H9 (cell line): ENCODE results near the gene C1orf122. TPM values are rescaled to one million over a fixed set of nuclear protein-coding genes. Genes with fewer than 3 reads are reported as not detected.
"Not testable (repeated sequence)": the region's sequence is repeated elsewhere in the genome, so short reads cannot be mapped to it uniquely, and the experiment has no call there.

Source experiments
- DNase-seq: peaks from one replicate; pipeline ENCODE4 v3.0.0-alpha.2; 2017
- H2AFZ ChIP-seq: one replicate; pipeline ENCODE4 v1.6.1; 2013; ENCODE audit warnings: mild to moderate bottlenecking, low read length, control low read depth, moderate library complexity
- H2AK5ac ChIP-seq: 2 replicates; pipeline ENCODE4 v1.6.1; 2013; ENCODE audit warnings: low read length, control low read depth, mixed read lengths; ENCODE audit not compliant: insufficient read length
- H2BK120ac ChIP-seq: one replicate; pipeline ENCODE4 v1.6.1; 2013; ENCODE audit warnings: low read depth, mild to moderate bottlenecking, low read length, control low read depth, inconsistent platforms; ENCODE audit not compliant: poor library complexity, severe bottlenecking
- H2BK12ac ChIP-seq: 2 replicates; pipeline ENCODE4 v1.6.1; 2013; ENCODE audit warnings: low read length, control low read depth, mixed read lengths, low read depth; ENCODE audit not compliant: insufficient read length
- H2BK15ac ChIP-seq: 2 replicates; pipeline ENCODE4 v1.6.1; 2013; ENCODE audit warnings: low read depth, low read length, control low read depth
- H2BK20ac ChIP-seq: one replicate; pipeline ENCODE4 v1.6.1; 2013; ENCODE audit warnings: low read depth, mild to moderate bottlenecking, low read length, control low read depth, inconsistent platforms; ENCODE audit not compliant: poor library complexity, severe bottlenecking
- H2BK5ac ChIP-seq: 2 replicates; pipeline ENCODE4 v1.6.1; 2013; ENCODE audit warnings: low read length, control low read depth, mixed read lengths; ENCODE audit not compliant: insufficient read length
- H3K14ac ChIP-seq: 2 replicates; pipeline ENCODE4 v1.6.1; 2013; ENCODE audit warnings: low read length, control low read depth; ENCODE audit not compliant: insufficient read depth
- H3K18ac ChIP-seq: 2 replicates; pipeline ENCODE4 v1.6.1; 2013; ENCODE audit warnings: low read depth, mild to moderate bottlenecking, mixed read lengths, low read length, control low read depth; ENCODE audit not compliant: insufficient read length
- H3K23ac ChIP-seq: 2 replicates; pipeline ENCODE4 v1.6.1; 2013; ENCODE audit warnings: low read length, control low read depth, mixed read lengths, low read depth; ENCODE audit not compliant: insufficient read length
- H3K23me2 ChIP-seq: 2 replicates; pipeline ENCODE4 v1.6.1; 2013; ENCODE audit warnings: low read depth, mild to moderate bottlenecking, mixed read lengths, low read length, control low read depth; ENCODE audit not compliant: insufficient read length, poor library complexity, severe bottlenecking
- H3K27ac ChIP-seq: 2 replicates; pipeline ENCODE4 v1.5.1; 2013; ENCODE audit warnings: low read length, control low read depth, mixed read lengths, low read depth; ENCODE audit not compliant: insufficient read length
- H3K27me3 ChIP-seq: 2 replicates; pipeline ENCODE4 v1.6.1; 2013; ENCODE audit warnings: low read length, control low read depth, inconsistent platforms; ENCODE audit not compliant: insufficient read depth
- H3K4ac ChIP-seq: 2 replicates; pipeline ENCODE4 v1.6.1; 2013; ENCODE audit warnings: low read depth, mild to moderate bottlenecking, control low read depth, inconsistent platforms, low read length, moderate library complexity
- H3K4me1 ChIP-seq: 2 replicates; pipeline ENCODE4 v1.6.1; 2013; ENCODE audit warnings: low read length, control low read depth, inconsistent platforms; ENCODE audit not compliant: insufficient read depth
- H3K4me2 ChIP-seq: 2 replicates; pipeline ENCODE4 v1.6.1; 2013; ENCODE audit warnings: low read length, control low read depth, mixed read lengths; ENCODE audit not compliant: insufficient read length, insufficient read depth
- H3K56ac ChIP-seq: 2 replicates; pipeline ENCODE4 v1.6.1; 2013; ENCODE audit warnings: low read depth, mild to moderate bottlenecking, mixed read lengths, low read length, control low read depth; ENCODE audit not compliant: insufficient read length
- H3K79me1 ChIP-seq: 2 replicates; pipeline ENCODE4 v1.6.1; 2013; ENCODE audit warnings: low read depth, mild to moderate bottlenecking, moderate library complexity, low read length, control low read depth, inconsistent platforms; ENCODE audit not compliant: insufficient read depth, poor library complexity, severe bottlenecking
- H3K79me2 ChIP-seq: 2 replicates; pipeline ENCODE4 v1.6.1; 2013; ENCODE audit warnings: low read length, control low read depth, inconsistent platforms; ENCODE audit not compliant: insufficient read depth
- H3K9ac ChIP-seq: 2 replicates; pipeline ENCODE4 v1.6.1; 2013; ENCODE audit warnings: low read length, control low read depth, mixed read lengths; ENCODE audit not compliant: insufficient read length; ENCODE audit errors: extremely low read depth
- H3K9me3 ChIP-seq: one replicate; pipeline ENCODE4 v1.6.1; 2013; ENCODE audit warnings: low read depth, low read length, inconsistent platforms; ENCODE audit not compliant: control insufficient read depth
- H3T11ph ChIP-seq: one replicate; pipeline ENCODE4 v1.6.1; 2013; ENCODE audit warnings: mild to moderate bottlenecking, low read length, control low read depth, inconsistent platforms
- H4K20me1 ChIP-seq: one replicate; pipeline ENCODE4 v1.6.1; 2013; ENCODE audit not compliant: control insufficient read depth, insufficient read length, insufficient read depth
- H4K5ac ChIP-seq: 2 replicates; pipeline ENCODE4 v1.6.1; 2013; ENCODE audit warnings: low read depth, mild to moderate bottlenecking, mixed read lengths, low read length, control low read depth; ENCODE audit not compliant: insufficient read length
- H4K8ac ChIP-seq: replicated peaks from 2 replicates; pipeline ENCODE4 v1.6.1; 2013; ENCODE audit warnings: low read length, control low read depth, mixed read lengths, low read depth; ENCODE audit not compliant: insufficient read length
- H4K91ac ChIP-seq: 2 replicates; pipeline ENCODE4 v1.6.1; 2013; ENCODE audit warnings: low read depth, mild to moderate bottlenecking, moderate library complexity, mixed read lengths, low read length, control low read depth; ENCODE audit not compliant: insufficient read length
- H3K27ac Mint-ChIP-seq, 3 experiments: 2 replicates in 2 of 3; 3 replicates in 1 of 3; pipeline ENCODE4 v1.8.0; 2020 to 2021; ENCODE audit warnings: mixed read lengths in 3 of 3, mild to moderate bottlenecking in 1 of 3, moderate library complexity in 1 of 3
- H3K27me3 Mint-ChIP-seq: 2 replicates; pipeline ENCODE4 v1.8.0; 2021; ENCODE audit warnings: low read depth, mild to moderate bottlenecking, moderate library complexity, mixed read lengths
- H3K36me3 Mint-ChIP-seq, 3 experiments: 2 replicates in 2 of 3; 3 replicates in 1 of 3; pipeline ENCODE4 v1.8.0; 2020 to 2021; ENCODE audit warnings: low read depth in 3 of 3, mixed read lengths in 3 of 3; ENCODE audit not compliant: insufficient read depth in 1 of 3
- H3K4me1 Mint-ChIP-seq, 2 experiments: 2 replicates each; pipeline ENCODE4 v1.8.0; 2020; ENCODE audit warnings: mixed read lengths in 2 of 2
- H3K4me3 Mint-ChIP-seq, 2 experiments: 2 replicates in 1 of 2; 3 replicates in 1 of 2; pipeline ENCODE4 v1.8.0; 2020 to 2021; ENCODE audit warnings: mild to moderate bottlenecking in 2 of 2, mixed read lengths in 2 of 2, moderate library complexity in 1 of 2
- H3K9me3 Mint-ChIP-seq, 2 experiments: 2 replicates in 1 of 2; 3 replicates in 1 of 2; pipeline ENCODE4 v1.8.0; 2020; ENCODE audit warnings: mild to moderate bottlenecking in 2 of 2, mixed read lengths in 2 of 2, moderate library complexity in 1 of 2
- WGBS: extraction: QIAGEN DNeasy Blood & Tissue Kit; methylation state at CpG from one replicate; pipeline ENCODE4 v1.1.7; 2013; ENCODE audit warnings: missing lambda C conversion rate, low lambda C conversion rate, mixed read lengths; ENCODE audit not compliant: insufficient read length; ENCODE audit errors: extremely low coverage; 5-methylcytosine and 5-hydroxymethylcytosine counted together
- total RNA-seq: library from RNA; stranded (reverse); gene quantifications from 2 replicates; pipeline ENCODE4 v1.2.1, GENCODE V29; 2021
- TF ChIP-seq, protein P1 (sequence below): fragments of 200-600 bp; sonication (generic); conservative IDR thresholded peaks from 3 replicates; pipeline ENCODE4 v1.8.0; 2021; ENCODE audit warnings: antibody characterized with exemption, mild to moderate bottlenecking

Gene C1orf122
- total RNA-seq, 1 experiment from 2014 or later: 59.3 TPM

DNA sequence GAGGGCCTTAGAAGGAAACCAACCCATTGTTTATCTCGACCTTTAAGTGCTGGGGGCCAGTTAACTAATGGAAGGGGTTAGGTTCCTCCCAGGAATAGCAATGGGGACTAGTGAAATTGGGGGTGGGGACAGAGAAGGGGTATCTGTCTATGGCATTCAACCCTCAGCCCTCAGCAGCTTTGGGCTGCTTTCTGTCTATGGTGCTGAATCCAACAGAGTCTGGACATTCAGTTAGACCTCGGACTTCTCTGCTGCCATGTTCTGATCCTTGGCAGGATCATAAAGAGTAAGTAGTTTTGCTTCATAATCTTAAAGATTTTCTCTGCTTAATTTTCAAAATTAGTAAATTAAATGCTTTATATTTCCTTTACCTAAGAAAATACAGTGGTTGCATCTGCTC lies 40.1 kb upstream of the C1orf122 start:
- Mint-ChIP-seq H3K36me3 (no peaks in the 10 kb centered on the region), H3K4me3 (no peak overlapping the region), H3K27ac (no peak overlapping the region), H3K27me3 (peaks cover 4% of the 10 kb centered on the region), H3K4me1 (peaks cover 26 to 30% of the 10 kb centered on the region in 2 experiments), H3K9me3 (no peaks in the 10 kb centered on the region; a peak in 2 of 5 replicates)
- no peak overlapping the region for H3K9ac ChIP-seq
- no peaks in the 10 kb centered on the region for H3K79me2 ChIP-seq
- no peaks in the 10 kb centered on the region for H3K9me3 ChIP-seq
- no peak overlapping the region for H4K91ac ChIP-seq
- H2BK12ac ChIP-seq: no peak overlapping the region
- H3K4me1 ChIP-seq: peaks cover 4% of the 10 kb centered on the region; the same call in 1 of the 2 replicates
- no peak overlapping the region for H3K56ac ChIP-seq
- no peak overlapping the region for H3K27ac ChIP-seq
- no peak overlapping the region for H3K4me2 ChIP-seq
- H3K23ac ChIP-seq: no peak overlapping the region
- no peak overlapping the region for H3T11ph ChIP-seq
- WGBS: no CpG with 5 or more reads among the region's 2 CpGs
- H4K8ac ChIP-seq: no peak overlapping the region
- peaks cover 19% of the 10 kb centered on the region for H3K23me2 ChIP-seq
- no peak overlapping the region for H3K14ac ChIP-seq
- H2BK5ac ChIP-seq: no peak overlapping the region
- no peak overlapping the region for H3K4ac ChIP-seq
- TF ChIP-seq, protein P1, sequence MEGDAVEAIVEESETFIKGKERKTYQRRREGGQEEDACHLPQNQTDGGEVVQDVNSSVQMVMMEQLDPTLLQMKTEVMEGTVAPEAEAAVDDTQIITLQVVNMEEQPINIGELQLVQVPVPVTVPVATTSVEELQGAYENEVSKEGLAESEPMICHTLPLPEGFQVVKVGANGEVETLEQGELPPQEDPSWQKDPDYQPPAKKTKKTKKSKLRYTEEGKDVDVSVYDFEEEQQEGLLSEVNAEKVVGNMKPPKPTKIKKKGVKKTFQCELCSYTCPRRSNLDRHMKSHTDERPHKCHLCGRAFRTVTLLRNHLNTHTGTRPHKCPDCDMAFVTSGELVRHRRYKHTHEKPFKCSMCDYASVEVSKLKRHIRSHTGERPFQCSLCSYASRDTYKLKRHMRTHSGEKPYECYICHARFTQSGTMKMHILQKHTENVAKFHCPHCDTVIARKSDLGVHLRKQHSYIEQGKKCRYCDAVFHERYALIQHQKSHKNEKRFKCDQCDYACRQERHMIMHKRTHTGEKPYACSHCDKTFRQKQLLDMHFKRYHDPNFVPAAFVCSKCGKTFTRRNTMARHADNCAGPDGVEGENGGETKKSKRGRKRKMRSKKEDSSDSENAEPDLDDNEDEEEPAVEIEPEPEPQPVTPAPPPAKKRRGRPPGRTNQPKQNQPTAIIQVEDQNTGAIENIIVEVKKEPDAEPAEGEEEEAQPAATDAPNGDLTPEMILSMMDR: no peak
- H4K20me1 ChIP-seq: no peaks in the 10 kb centered on the region
- H2BK120ac ChIP-seq: no peak overlapping the region
- H3K27me3 ChIP-seq: peaks cover 25% of the 10 kb centered on the region
- no peak overlapping the region for H2BK20ac ChIP-seq
- H4K5ac ChIP-seq: no peak overlapping the region
- no peak overlapping the region for H2AK5ac ChIP-seq
- no peaks in the 10 kb centered on the region for H3K79me1 ChIP-seq
- no peak overlapping the region for H2BK15ac ChIP-seq
- H3K18ac ChIP-seq: no peak overlapping the region
- no peak for DNase-seq
- no peak overlapping the region for H2AFZ ChIP-seq

DNA sequence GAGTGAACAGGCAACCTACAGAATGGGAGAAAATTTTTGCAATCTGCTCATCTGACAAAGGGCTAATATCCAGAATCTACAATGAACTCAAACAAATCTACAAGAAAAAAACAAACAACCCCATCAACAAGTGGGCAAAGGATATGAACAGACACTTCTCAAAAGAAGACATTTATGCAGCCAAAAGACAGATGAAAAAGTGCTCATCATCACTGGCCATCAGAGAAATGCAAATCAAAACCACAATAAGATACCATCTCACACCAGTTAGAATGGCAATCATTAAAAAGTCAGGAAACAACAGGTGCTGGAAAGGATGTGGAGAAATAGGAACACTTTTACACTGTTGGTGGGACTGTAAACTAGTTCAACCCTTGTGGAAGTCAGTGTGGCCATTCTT lies 36.1 kb upstream of the C1orf122 start:
- H3T11ph ChIP-seq, H3K27ac Mint-ChIP-seq, H3K18ac ChIP-seq, H4K91ac ChIP-seq, H4K20me1 ChIP-seq, H3K4me3 Mint-ChIP-seq, DNase-seq, H3K4me2 ChIP-seq, H3K79me1 ChIP-seq, H2BK12ac ChIP-seq, H3K4me1 Mint-ChIP-seq, H3K9me3 ChIP-seq, H3K4me1 ChIP-seq, H2BK5ac ChIP-seq, H3K79me2 ChIP-seq, H4K8ac ChIP-seq, H3K23me2 ChIP-seq, H3K4ac ChIP-seq, H3K23ac ChIP-seq, H3K56ac ChIP-seq, H2AFZ ChIP-seq, H3K14ac ChIP-seq, H2BK20ac ChIP-seq, H3K27ac ChIP-seq, H2BK15ac ChIP-seq, H3K27me3 ChIP-seq, H2AK5ac ChIP-seq, H3K36me3 Mint-ChIP-seq, H4K5ac ChIP-seq, H3K9ac ChIP-seq, H2BK120ac ChIP-seq: not testable (repeated sequence)
- Mint-ChIP-seq H3K9me3 (peaks cover 8 to 11% of the 10 kb centered on the region in 2 experiments; a peak in 4 of 5 replicates), H3K27me3 (peaks cover 19% of the 10 kb centered on the region)
